Keratinocyte (primary cell): ENCODE results near the gene GJC3. TPM values are rescaled to one million over a fixed set of nuclear protein-coding genes. Genes with fewer than 3 reads are reported as not detected.

Experiments used
- DNase-seq: peaks from one replicate; pipeline ENCODE4 v3.0.0-alpha.2; 2011; ENCODE audit warnings: low read depth, missing footprints, low spot score
- FAIRE-seq: peaks from 2 replicates; lab custom pipeline; 2011; peaks lifted over from hg19 to GRCh38; lab: Jason Lieb, UNC
- H2AFZ ChIP-seq: 2 replicates; pipeline ENCODE4 v1.6.0; 2012; ENCODE audit warnings: low read length, control low read depth, inconsistent platforms; ENCODE audit not compliant: control insufficient read depth
- H3K27ac ChIP-seq: 2 replicates; pipeline ENCODE4 v1.5.1; 2011; ENCODE audit warnings: low read length; ENCODE audit not compliant: control insufficient read depth, insufficient read depth
- H3K27me3 ChIP-seq: 3 replicates; pipeline ENCODE4 v1.6.0; 2011; ENCODE audit warnings: low read length; ENCODE audit not compliant: control insufficient read depth, insufficient read depth; ENCODE audit errors: extremely low read depth
- H3K36me3 ChIP-seq, 2 experiments: 2 replicates in 1 of 2; 3 replicates in 1 of 2; pipeline ENCODE4 v1.5.1; 2011; ENCODE audit warnings: low read length in 2 of 2, mild to moderate bottlenecking in 1 of 2; ENCODE audit not compliant: control insufficient read depth in 2 of 2, insufficient read depth in 2 of 2; ENCODE audit errors: extremely low read depth in 1 of 2
- H3K4me1 ChIP-seq: 3 replicates; pipeline ENCODE4 v1.5.1; 2011; ENCODE audit warnings: low read length; ENCODE audit not compliant: control insufficient read depth, insufficient read depth; ENCODE audit errors: extremely low read depth
- H3K4me2 ChIP-seq: 3 replicates; pipeline ENCODE4 v1.6.0; 2011; ENCODE audit warnings: low read depth, low read length; ENCODE audit not compliant: control insufficient read depth, insufficient read depth; ENCODE audit errors: extremely low read depth
- H3K4me3 ChIP-seq, 3 experiments: fragments of 200-600 bp in 1 of 3; sonication (generic) in 1 of 3; 2 replicates in 2 of 3; 3 replicates in 1 of 3; pipeline ENCODE4 v1.5.1; 2011 to 2016; ENCODE audit warnings: low read length in 3 of 3, mild to moderate bottlenecking in 3 of 3, control low read depth in 2 of 3, inconsistent platforms in 1 of 3, low read depth in 1 of 3, mixed read lengths in 1 of 3, mixed run types in 1 of 3, moderate library complexity in 1 of 3; ENCODE audit not compliant: control insufficient read depth in 2 of 3, insufficient read depth in 2 of 3; ENCODE audit errors: extremely low read depth in 1 of 3
- H3K79me2 ChIP-seq: 2 replicates; pipeline ENCODE4 v1.6.0; 2012; ENCODE audit warnings: low read length; ENCODE audit not compliant: control insufficient read depth, insufficient read depth
- H3K9ac ChIP-seq: 3 replicates; pipeline ENCODE4 v1.6.0; 2011; ENCODE audit warnings: low read length; ENCODE audit not compliant: control insufficient read depth, insufficient read depth; ENCODE audit errors: extremely low read depth
- H3K9me1 ChIP-seq: 3 replicates; pipeline ENCODE4 v1.6.0; 2011; ENCODE audit warnings: low read length; ENCODE audit not compliant: control insufficient read depth, insufficient read depth; ENCODE audit errors: extremely low read depth
- H3K9me3 ChIP-seq: 2 replicates; pipeline ENCODE4 v1.5.1; 2012; ENCODE audit warnings: low read depth, low read length; ENCODE audit not compliant: control insufficient read depth
- H4K20me1 ChIP-seq: 3 replicates; pipeline ENCODE4 v1.6.0; 2011; ENCODE audit warnings: low read length; ENCODE audit not compliant: control insufficient read depth, insufficient read depth; ENCODE audit errors: extremely low read depth
- EZH2 ChIP-seq: IDR thresholded peaks from one replicate; pipeline ENCODE4 v1.6.1; 2012; ENCODE audit warnings: inconsistent platforms, mild to moderate bottlenecking, low read length, moderate library complexity
- dilution Hi-C: fragments of 300-500 bp; cut with MboI; formaldehyde crosslinking; loops from one replicate; pipeline ENCODE4 v1.7.0; 2020; ENCODE audit warnings: low sequenced_read_pairs; ENCODE audit not compliant: extremely low pct_ligation_motif_present
- polyA plus RNA-seq, 5 experiments: library from polyadenylated mRNA; depleted of rRNA in 3 of 5; stranded (reverse) in 3 of 5; stranded (forward) in 1 of 5; unstranded in 1 of 5; fragments of >200 nt; gene quantifications; 1 replicate in 1 of 5; 2 replicates in 3 of 5; 3 replicates in 1 of 5; pipeline versions ENCODE4 v1.2.1 to v1.2.3, GENCODE V29; 2011 to 2012; ENCODE audit warnings: missing spikeins in 2 of 5, low read depth in 1 of 5, low replicate concordance in 1 of 5
- TF ChIP-seq, protein P1 (sequence below), 3 experiments: IDR thresholded peaks in 1 of 3; conservative IDR thresholded peaks in 1 of 3; optimal IDR thresholded peaks in 1 of 3; 2 replicates in 2 of 3; 3 replicates in 1 of 3; pipeline versions ENCODE3 to v1.5.1; 2011; ENCODE audit warnings: low read length in 3 of 3, mild to moderate bottlenecking in 3 of 3, moderate library complexity in 2 of 3, control low read depth in 1 of 3, inconsistent platforms in 1 of 3; ENCODE audit not compliant: insufficient read depth in 2 of 3; ENCODE audit errors: extremely low read depth in 1 of 3

GJC3 gene
- polyA plus RNA-seq, 1 donor (not counting 4 experiments of a cell fraction or from before 2014, with no cell fraction given), result not detected

DNA sequence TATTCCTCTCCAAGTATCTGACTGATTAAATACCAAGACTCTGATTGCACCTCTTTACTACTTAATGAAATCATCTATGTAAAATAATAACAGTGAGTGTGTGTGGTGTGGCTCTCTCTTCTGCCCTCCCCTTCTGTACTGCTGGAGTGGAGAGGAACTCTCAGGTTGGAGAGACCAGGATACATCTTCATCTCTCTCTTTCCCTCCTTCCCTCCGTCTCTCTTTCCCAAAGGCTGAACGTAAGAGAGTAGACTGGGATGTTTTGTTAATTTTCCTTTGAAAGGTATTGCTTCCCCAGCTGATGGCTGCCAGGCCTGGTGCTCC, 272 bp upstream of the GJC3 start:
- Histone ChIP-seq H3K4me3 (peak overlapping the region in 1 of 3 experiments; percentile 6), H3K27ac (no peak overlapping the region), H3K79me2 (no peaks in the 10 kb centered on the region), H3K9me3 (no peaks in the 10 kb centered on the region), H3K27me3 (peaks cover 4% of the 10 kb centered on the region), H3K4me1 (peaks cover 10% of the 10 kb centered on the region), H4K20me1 (no peaks in the 10 kb centered on the region), H3K9me1 (no peaks in the 10 kb centered on the region), H2AFZ (peak overlapping the region; percentile 45), H3K9ac (no peak overlapping the region), H3K36me3 (no peaks in the 10 kb centered on the region), H3K4me2 (peak overlapping the region; percentile 65)
- DNase-seq, result no peak
- no peak for FAIRE-seq
- dilution Hi-C loops, result no loop called here
- TF ChIP-seq, protein P1, sequence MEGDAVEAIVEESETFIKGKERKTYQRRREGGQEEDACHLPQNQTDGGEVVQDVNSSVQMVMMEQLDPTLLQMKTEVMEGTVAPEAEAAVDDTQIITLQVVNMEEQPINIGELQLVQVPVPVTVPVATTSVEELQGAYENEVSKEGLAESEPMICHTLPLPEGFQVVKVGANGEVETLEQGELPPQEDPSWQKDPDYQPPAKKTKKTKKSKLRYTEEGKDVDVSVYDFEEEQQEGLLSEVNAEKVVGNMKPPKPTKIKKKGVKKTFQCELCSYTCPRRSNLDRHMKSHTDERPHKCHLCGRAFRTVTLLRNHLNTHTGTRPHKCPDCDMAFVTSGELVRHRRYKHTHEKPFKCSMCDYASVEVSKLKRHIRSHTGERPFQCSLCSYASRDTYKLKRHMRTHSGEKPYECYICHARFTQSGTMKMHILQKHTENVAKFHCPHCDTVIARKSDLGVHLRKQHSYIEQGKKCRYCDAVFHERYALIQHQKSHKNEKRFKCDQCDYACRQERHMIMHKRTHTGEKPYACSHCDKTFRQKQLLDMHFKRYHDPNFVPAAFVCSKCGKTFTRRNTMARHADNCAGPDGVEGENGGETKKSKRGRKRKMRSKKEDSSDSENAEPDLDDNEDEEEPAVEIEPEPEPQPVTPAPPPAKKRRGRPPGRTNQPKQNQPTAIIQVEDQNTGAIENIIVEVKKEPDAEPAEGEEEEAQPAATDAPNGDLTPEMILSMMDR (optimal IDR thresholded peaks at IDR 0.05 in 1 of 3, IDR thresholded peaks at IDR 0.05 in 1 of 3, conservative IDR thresholded peaks at IDR 0.05 in 1 of 3; ENCODE audit: extremely low read depth in 1 of 3, insufficient read depth in 2 of 3, low read length in 3 of 3), result peak in 1 of 3 experiments; percentile 3
- TF ChIP-seq EZH2, result no peak

DNA sequence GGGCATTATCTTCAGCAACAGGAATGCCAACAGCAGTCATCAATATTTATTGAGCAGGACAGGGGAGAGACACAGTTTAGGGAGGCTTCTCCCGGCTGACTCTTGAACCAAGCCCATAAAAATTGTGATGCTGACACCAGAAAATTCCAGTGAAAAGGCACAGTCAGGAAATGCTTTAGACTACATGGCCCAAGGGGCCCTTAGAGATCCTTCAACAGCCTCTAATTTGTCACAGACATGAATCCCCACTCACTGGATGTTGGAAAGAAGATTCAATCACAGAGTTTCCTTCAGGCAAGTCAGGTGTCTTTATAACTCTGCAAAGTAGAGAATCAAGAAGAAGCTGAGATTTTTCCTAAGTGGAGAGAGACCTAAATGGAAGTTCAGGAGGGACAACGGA, 1.2 kb downstream of the GJC3 start:
- no peaks in the 10 kb centered on the region for H3K9me1 ChIP-seq
- no peak overlapping the region for H3K9ac ChIP-seq
- H3K4me1 ChIP-seq, result peaks cover 10% of the 10 kb centered on the region
- no peak overlapping the region for H3K27ac ChIP-seq
- no peaks in the 10 kb centered on the region for H3K79me2 ChIP-seq
- FAIRE-seq (no peak), DNase-seq (no peak)
- dilution Hi-C loops, result no loop called here
- no peak overlapping the region for H3K4me2 ChIP-seq
- no peaks in the 10 kb centered on the region for H4K20me1 ChIP-seq
- no peaks in the 10 kb centered on the region for H3K9me3 ChIP-seq
- no peaks in the 10 kb centered on the region for H3K36me3 ChIP-seq
- no peak overlapping the region for H3K4me3 ChIP-seq
- H3K27me3 ChIP-seq, result peaks cover 4% of the 10 kb centered on the region
- no peak for TF ChIP-seq EZH2
- TF ChIP-seq, protein P1 (optimal IDR thresholded peaks at IDR 0.05 in 1 of 3, IDR thresholded peaks at IDR 0.05 in 1 of 3, conservative IDR thresholded peaks at IDR 0.05 in 1 of 3; ENCODE audit: extremely low read depth in 1 of 3, insufficient read depth in 2 of 3, low read length in 3 of 3), result no peak
- no peak overlapping the region for H2AFZ ChIP-seq
